Peyer's patch (tissue), 4 donors: ENCODE measurements around the gene POLA1.

ENCODE experiments used
- CTCF ChIP-seq, 6 experiments: fragments of 450-650 bp in 4 of 6; fragments of 200-600 bp in 2 of 6; sonication (generic) in 1 of 6; IDR thresholded peaks; one replicate each; pipeline ENCODE4 v1.5.1; 2017 to 2019; ENCODE audit warnings: antibody characterized with exemption in 6 of 6, mild to moderate bottlenecking in 3 of 6, moderate library complexity in 1 of 6
- POLR2A ChIP-seq, 2 donors: fragments of 450-650 bp; IDR thresholded peaks; one replicate each; pipeline ENCODE4 v1.5.1; 2017; ENCODE audit warnings: antibody characterized with exemption in 2 of 2, mild to moderate bottlenecking in 2 of 2, moderate library complexity in 2 of 2

- TF ChIP-seq CTCF (IDR thresholded peaks at IDR 0.05) (no peak), POLR2A (IDR thresholded peaks at IDR 0.05) (no peak)
These were observed 183.6 kb downstream of the POLA1 start for GRCh38 chrX:24877288-24877664.
